HepG2 (cell line): ENCODE measurements around the gene SRCAP. TPM values are rescaled to one million over a fixed set of nuclear protein-coding genes. Genes with fewer than 3 reads are reported as not detected.

Experiments used
- FOXP1 ChIP-seq, 2 experiments: fragments of 450-650 bp in 1 of 2; IDR thresholded peaks; 2 replicates each; pipeline ENCODE4 v1.6.1; 2017 to 2018; ENCODE audit warnings: antibody characterized with exemption in 1 of 2
- GABPA ChIP-seq, 2 experiments: IDR thresholded peaks; 2 replicates each; pipeline ENCODE4 v1.6.1; 2011 to 2016; ENCODE audit warnings: low read depth in 2 of 2, low read length in 1 of 2, missing biosample characterization in 1 of 2, missing genetic modification characterization in 1 of 2
- HOXA5 ChIP-seq: sonication (generic); formaldehyde crosslinking; IDR thresholded peaks from 2 replicates; pipeline ENCODE4 v1.4.0; 2020; ENCODE audit warnings: missing genetic modification reagents
- JARID2 ChIP-seq: sonication (generic); formaldehyde crosslinking; IDR thresholded peaks from 2 replicates; pipeline ENCODE4 v1.8.1; 2023; ENCODE audit warnings: missing genetic modification reagents, inconsistent platforms; ENCODE audit not compliant: insufficient replicate concordance
- LCORL ChIP-seq, 2 experiments: fragments of 450-650 bp in 1 of 2; sonication (generic) in 1 of 2; formaldehyde crosslinking in 1 of 2; IDR thresholded peaks; 2 replicates each; pipeline versions ENCODE4 v1.5.0 to v1.6.1; 2017 to 2020; ENCODE audit warnings: antibody characterized with exemption in 1 of 2, missing genetic modification reagents in 1 of 2
- RBM39 ChIP-seq: fragments of 200-400 bp; formaldehyde crosslinking; IDR thresholded peaks from one replicate; pipeline ENCODE4 v1.6.1; 2018; ENCODE audit warnings: antibody characterized with exemption, mild to moderate bottlenecking, low read depth, low read length; ENCODE audit not compliant: poor library complexity, severe bottlenecking
- RORA ChIP-seq: sonication (generic); formaldehyde crosslinking; IDR thresholded peaks from 2 replicates; pipeline ENCODE4 v1.5.0; 2020; ENCODE audit warnings: mild to moderate bottlenecking, missing genetic modification reagents, moderate library complexity
- SIN3A ChIP-seq: IDR thresholded peaks from 2 replicates; pipeline ENCODE4 v1.6.1; 2011; ENCODE audit warnings: low read depth, mild to moderate bottlenecking, control low read depth, low read length, borderline replicate concordance
- ZNF12 ChIP-seq: sonication (generic); formaldehyde crosslinking; IDR thresholded peaks from 2 replicates; pipeline ENCODE4 v1.5.0; 2020; ENCODE audit warnings: missing genetic modification reagents
- ZNF142 ChIP-seq: sonication (generic); formaldehyde crosslinking; IDR thresholded peaks from 2 replicates; pipeline ENCODE4 v1.4.0; 2020; ENCODE audit warnings: missing genetic modification reagents
- ZNF230 ChIP-seq: sonication (generic); formaldehyde crosslinking; IDR thresholded peaks from 2 replicates; pipeline ENCODE4 v1.4.0; 2020; ENCODE audit warnings: mild to moderate bottlenecking, missing genetic modification reagents
- ZNF317 ChIP-seq: sonication (generic); formaldehyde crosslinking; IDR thresholded peaks from 2 replicates; pipeline ENCODE4 v1.5.0; 2020; ENCODE audit warnings: mild to moderate bottlenecking, missing genetic modification reagents
- ZNF644 ChIP-seq: IDR thresholded peaks from 2 replicates; pipeline ENCODE4 v1.6.1; 2016; ENCODE audit warnings: low read depth
- ZNF691 ChIP-seq: sonication (generic); formaldehyde crosslinking; IDR thresholded peaks from 2 replicates; pipeline ENCODE4 v1.4.0; 2020; ENCODE audit warnings: missing genetic modification reagents, low read depth, mild to moderate bottlenecking, borderline replicate concordance
- ZNF749 ChIP-seq: sonication (generic); formaldehyde crosslinking; IDR thresholded peaks from 2 replicates; pipeline ENCODE4 v1.8.0; 2022; ENCODE audit warnings: mild to moderate bottlenecking, missing genetic modification reagents, moderate library complexity, borderline replicate concordance
- ZNF788 ChIP-seq: sonication (generic); formaldehyde crosslinking; IDR thresholded peaks from 2 replicates; pipeline ENCODE4 v1.5.0; 2020; ENCODE audit warnings: mild to moderate bottlenecking, missing genetic modification reagents, borderline replicate concordance
- ZNF883 ChIP-seq: sonication (generic); formaldehyde crosslinking; IDR thresholded peaks from 2 replicates; pipeline ENCODE4 v1.5.1; 2020; ENCODE audit warnings: mild to moderate bottlenecking, missing genetic modification reagents; ENCODE audit errors: not compliant biosample characterization
- polyA plus RNA-seq, 8 experiments: library from polyadenylated mRNA; depleted of rRNA in 3 of 8; stranded (reverse) in 7 of 8; unstranded in 1 of 8; fragments of >200 nt; fragmentation: Illumina TruSeq in 4 of 8; extraction: Trizol in 4 of 8; gene quantifications; 2 replicates each; pipeline versions ENCODE4 v1.2.1 to v1.2.3, GENCODE V29; 2011 to 2016; ENCODE audit warnings: low read depth in 4 of 8, missing spikeins in 1 of 8, mixed read lengths in 1 of 8; ENCODE audit not compliant: insufficient read depth in 1 of 8
- total RNA-seq, 5 experiments: library from RNA; depleted of rRNA; stranded (reverse); fragments of >200 nt; fragmentation: Illumina TruSeq; extraction: Trizol; gene quantifications; 2 replicates each; pipeline ENCODE4 v1.2.3, GENCODE V29; 2016; ENCODE audit warnings: low read depth in 1 of 5
- TF ChIP-seq, protein P1 (sequence below): fragments of 450-650 bp; IDR thresholded peaks from 2 replicates; pipeline ENCODE4 v1.6.1; 2016
- TF ChIP-seq, protein P2 (sequence below): sonication (generic); formaldehyde crosslinking; IDR thresholded peaks from 2 replicates; pipeline ENCODE4 v1.8.0; 2022; ENCODE audit warnings: missing genetic modification reagents, mild to moderate bottlenecking, inconsistent platforms, borderline replicate concordance

SRCAP gene
- total and polyA plus RNA-seq, 2 of the 13 experiments (the other 11 are each of a cell fraction or from before 2014, with no cell fraction given), result 4.9 to 9.0 TPM

- TF ChIP-seq, protein P1, sequence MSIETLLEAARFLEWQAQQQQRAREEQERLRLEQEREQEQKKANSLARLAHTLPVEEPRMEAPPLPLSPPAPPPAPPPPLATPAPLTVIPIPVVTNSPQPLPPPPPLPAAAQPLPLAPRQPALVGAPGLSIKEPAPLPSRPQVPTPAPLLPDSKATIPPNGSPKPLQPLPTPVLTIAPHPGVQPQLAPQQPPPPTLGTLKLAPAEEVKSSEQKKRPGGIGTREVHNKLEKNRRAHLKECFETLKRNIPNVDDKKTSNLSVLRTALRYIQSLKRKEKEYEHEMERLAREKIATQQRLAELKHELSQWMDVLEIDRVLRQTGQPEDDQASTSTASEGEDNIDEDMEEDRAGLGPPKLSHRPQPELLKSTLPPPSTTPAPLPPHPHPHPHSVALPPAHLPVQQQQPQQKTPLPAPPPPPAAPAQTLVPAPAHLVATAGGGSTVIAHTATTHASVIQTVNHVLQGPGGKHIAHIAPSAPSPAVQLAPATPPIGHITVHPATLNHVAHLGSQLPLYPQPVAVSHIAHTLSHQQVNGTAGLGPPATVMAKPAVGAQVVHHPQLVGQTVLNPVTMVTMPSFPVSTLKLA, result no peak; the same call in 1 of the 2 replicates
- TF ChIP-seq GABPA (IDR thresholded peaks at IDR 0.05; ENCODE audit: low read depth, low read length) (no peak), GABPA (CRISPR knock-in tag; IDR thresholded peaks at IDR 0.05; ENCODE audit: low read depth) (peak; percentile 52), ZNF317 (peak; percentile 90; the same call in 1 of the 2 replicates), ZNF230 (CRISPR knock-in tag) (peak; percentile 87), RBM39 (peak; percentile 99), ZNF788 (CRISPR knock-in tag) (peak; percentile 97), ZNF749 (CRISPR knock-in tag) (peak; percentile 89), ZNF691 (CRISPR knock-in tag) (peak; percentile 90), ZNF12 (CRISPR knock-in tag) (peak; percentile 84), JARID2 (CRISPR knock-in tag) (peak; percentile 60), RORA (CRISPR knock-in tag) (no peak), FOXP1 (IDR thresholded peaks at IDR 0.05) (0 out of 2 replicates have a peak, but pooled peaks have one; percentile 5), FOXP1 (CRISPR knock-in tag; IDR thresholded peaks at IDR 0.05) (peak; percentile 58), ZNF142 (CRISPR knock-in tag) (no peak; the same call in 1 of the 2 replicates), SIN3A (peak; percentile 57; the same call in 1 of the 2 replicates), ZNF883 (CRISPR knock-in tag) (peak; percentile 18), HOXA5 (CRISPR knock-in tag) (peak; percentile 77; the same call in 1 of the 2 replicates), LCORL (IDR thresholded peaks at IDR 0.05) (no peak), LCORL (CRISPR knock-in tag; IDR thresholded peaks at IDR 0.05) (no peak; the same call in 1 of the 2 replicates), ZNF644 (CRISPR knock-in tag) (no peak)
- TF ChIP-seq, protein P2, sequence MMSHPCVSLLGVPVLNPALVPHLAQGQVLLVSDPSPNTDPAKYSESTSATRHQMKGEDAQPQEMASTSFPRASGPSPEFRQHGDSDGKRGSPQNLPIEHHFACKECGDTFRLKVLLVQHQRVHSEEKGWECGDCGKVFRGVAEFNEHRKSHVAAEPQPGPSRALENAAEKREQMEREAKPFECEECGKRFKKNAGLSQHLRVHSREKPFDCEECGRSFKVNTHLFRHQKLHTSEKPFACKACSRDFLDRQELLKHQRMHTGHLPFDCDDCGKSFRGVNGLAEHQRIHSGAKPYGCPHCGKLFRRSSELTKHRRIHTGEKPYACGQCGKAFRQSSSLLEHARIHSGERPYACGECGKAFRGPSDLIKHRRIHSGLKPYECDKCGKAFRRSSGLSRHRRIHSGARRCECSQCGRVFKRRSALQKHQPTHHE (CRISPR knock-in tag), result no peak; the same call in 1 of the 2 replicates
These were observed 694 bp upstream of the SRCAP start (continued) for GRCh38 chr16:30698139-30698815.
